OCI-LY3 (cell line): ENCODE data around the gene ENGASE.
A peak's percentile ranks its signal among the peaks of the same experiment; 100 is the strongest.

ENCODE experiments used
- H2AFZ ChIP-seq: fragments of 200-600, 300-600 bp; shearing (Covaris generic); 2 replicates; pipeline ENCODE4 v1.6.0; 2014; ENCODE audit warnings: antibody characterized with exemption, low read depth, low read length
- H3K27ac ChIP-seq: fragments of 200-600, 300-600 bp; sonication (generic); 2 replicates; pipeline ENCODE4 v1.5.1; 2014; ENCODE audit warnings: mild to moderate bottlenecking, low read length, moderate library complexity, mixed read lengths
- H3K27me3 ChIP-seq: fragments of 200-600, 300-600 bp; sonication (generic); 2 replicates; pipeline ENCODE4 v1.6.1; 2014; ENCODE audit warnings: low read depth, low read length, mixed read lengths
- H3K36me3 ChIP-seq: fragments of 200-600, 300-600 bp; sonication (generic); replicated peaks from 2 replicates; pipeline ENCODE3; 2014; ENCODE audit warnings: low read depth, low read length, mixed read lengths
- H3K4me1 ChIP-seq: fragments of 300-600, 200-600 bp; sonication (generic); 2 replicates; pipeline ENCODE4 v1.6.1; 2014; ENCODE audit warnings: low read length, mixed read lengths
- H3K4me2 ChIP-seq: fragments of 200-600, 300-600 bp; sonication (generic); 2 replicates; pipeline ENCODE4 v1.6.1; 2014; ENCODE audit warnings: low read length, mixed read lengths
- H3K4me3 ChIP-seq: fragments of 300-600, 200-600 bp; sonication (generic); 2 replicates; pipeline ENCODE4 v1.5.1; 2014; ENCODE audit warnings: antibody characterized with exemption, mild to moderate bottlenecking, low read length, moderate library complexity
- H3K79me2 ChIP-seq: fragments of 300-600, 200-600 bp; shearing (Covaris generic); 2 replicates; pipeline ENCODE4 v1.6.1; 2014; ENCODE audit warnings: mild to moderate bottlenecking, low read length, mixed read lengths
- H3K9ac ChIP-seq: fragments of 300-600, 200-600 bp; shearing (Covaris generic); 2 replicates; pipeline ENCODE4 v1.6.0; 2014; ENCODE audit warnings: mild to moderate bottlenecking, low read length, moderate library complexity
- H3K9me3 ChIP-seq: fragments of 200-600, 300-600 bp; shearing (Covaris generic); 2 replicates; pipeline ENCODE4 v1.6.1; 2014; ENCODE audit warnings: low read length, mixed read lengths; ENCODE audit not compliant: insufficient read depth
- H4K20me1 ChIP-seq: fragments of 200-600, 300-600 bp; sonication (generic); 2 replicates; pipeline ENCODE4 v1.6.1; 2016; ENCODE audit warnings: low read length, mixed read lengths; ENCODE audit not compliant: insufficient read depth
- CTCF ChIP-seq: fragments of 200-600, 300-600 bp; sonication (generic); IDR thresholded peaks from 2 replicates; pipeline ENCODE4 v1.5.1; 2014; ENCODE audit warnings: antibody characterized with exemption, low read length, low read depth
- EZH2phosphoT487 ChIP-seq: fragments of 200-600 bp; shearing (Covaris generic); IDR thresholded peaks from 2 replicates; pipeline ENCODE4 v1.6.1; 2018; ENCODE audit warnings: antibody characterized with exemption, mixed run types, low read depth

Gene ENGASE

DNA sequence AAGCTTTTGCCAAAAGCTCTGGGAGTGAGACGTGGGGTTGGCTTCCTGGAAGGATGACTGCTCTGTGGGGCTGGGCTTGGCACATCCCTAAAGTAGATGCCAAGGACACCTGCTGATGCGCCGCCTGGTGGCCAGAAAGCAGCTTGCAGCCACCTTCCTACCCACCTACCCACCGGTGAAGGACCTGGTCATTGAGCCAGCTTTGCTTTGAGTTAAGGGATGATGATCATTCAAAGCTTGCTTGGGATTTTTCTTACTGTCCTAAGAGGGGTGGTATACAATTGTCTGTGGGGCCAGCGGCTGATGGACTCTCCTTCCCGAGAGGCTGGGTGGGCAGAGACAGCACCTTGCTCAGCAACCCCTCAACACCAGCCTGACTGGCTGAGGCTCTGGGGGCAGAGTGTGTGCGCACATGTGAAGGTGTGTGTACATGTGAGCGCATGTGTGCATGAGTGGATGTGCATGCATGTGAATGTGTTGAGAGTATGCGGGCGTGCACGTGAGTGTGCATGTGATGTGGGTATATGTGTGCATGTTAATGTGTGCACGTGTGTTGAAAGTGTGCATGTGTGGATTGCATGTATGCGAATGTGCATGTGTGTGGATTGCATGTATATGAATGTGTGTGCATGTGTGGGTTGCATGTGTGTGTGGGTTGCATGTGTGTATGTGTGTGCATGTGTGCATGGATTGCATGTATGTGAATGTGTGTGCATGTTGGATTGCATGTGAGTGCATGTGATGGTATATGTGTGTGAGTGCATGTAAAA lies 32.0 kb upstream of the ENGASE start:
- Histone ChIP-seq H3K9ac (no peak overlapping the region), H3K36me3 (no peaks in the 10 kb centered on the region), H4K20me1 (no peaks in the 10 kb centered on the region), H3K9me3 (no peaks in the 10 kb centered on the region), H2AFZ (no peak overlapping the region), H3K4me2 (no peak overlapping the region), H3K27me3 (no peaks in the 10 kb centered on the region), H3K4me1 (no peaks in the 10 kb centered on the region), H3K4me3 (no peak overlapping the region), H3K79me2 (no peaks in the 10 kb centered on the region), H3K27ac (no peak overlapping the region)
- TF ChIP-seq CTCF (peak; percentile 70), EZH2phosphoT487 (no peak)

DNA sequence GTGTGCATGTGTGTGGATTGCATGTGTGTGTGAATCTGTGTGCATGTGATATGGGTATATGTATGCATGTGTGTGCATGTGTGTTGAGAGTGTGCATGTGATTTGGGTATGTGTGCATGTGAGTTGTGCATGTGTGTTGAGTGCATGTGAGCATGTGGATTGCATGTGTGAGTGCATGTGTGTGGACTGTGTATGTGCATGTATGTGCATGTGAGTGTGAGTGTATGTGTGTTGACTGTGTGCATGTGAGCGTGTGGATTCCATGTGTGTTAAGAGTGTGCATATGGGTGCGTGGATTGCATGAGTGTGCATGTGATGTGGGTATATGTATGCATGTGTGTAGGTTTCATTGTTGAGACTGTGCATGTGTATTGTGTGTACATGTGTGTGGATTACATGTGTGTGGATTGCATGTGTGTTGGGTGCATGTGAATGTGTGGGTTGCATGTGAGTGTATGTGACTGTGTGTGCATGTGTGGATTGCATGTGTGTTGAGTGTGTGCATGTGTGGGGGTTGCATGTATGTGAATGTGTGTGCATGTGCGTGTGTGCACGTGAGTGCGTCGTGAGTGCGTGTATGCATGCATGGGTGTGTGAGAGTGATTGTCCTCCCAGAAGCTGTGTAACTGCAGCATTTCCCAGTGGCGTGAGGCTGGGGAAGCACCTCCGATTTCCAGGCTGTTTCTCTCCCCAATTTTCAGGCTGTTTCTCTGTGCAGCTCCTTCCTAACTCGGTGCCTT lies 31.3 kb upstream of the ENGASE start:
- H3K4me3 ChIP-seq: no peak overlapping the region
- H3K9me3 ChIP-seq: no peaks in the 10 kb centered on the region
- no peaks in the 10 kb centered on the region for H3K27me3 ChIP-seq
- H3K79me2 ChIP-seq: no peaks in the 10 kb centered on the region
- TF ChIP-seq CTCF (no peak), EZH2phosphoT487 (no peak)
- no peak overlapping the region for H2AFZ ChIP-seq
- no peak overlapping the region for H3K9ac ChIP-seq
- H4K20me1 ChIP-seq: no peaks in the 10 kb centered on the region
- no peaks in the 10 kb centered on the region for H3K36me3 ChIP-seq
- no peak overlapping the region for H3K27ac ChIP-seq
- no peaks in the 10 kb centered on the region for H3K4me1 ChIP-seq
- no peak overlapping the region for H3K4me2 ChIP-seq

GRCh38 chr17:79043931-79044320 lies 30.7 kb upstream of the ENGASE start:
- H3K79me2 ChIP-seq: no peaks in the 10 kb centered on the region
- no peak overlapping the region for H3K9ac ChIP-seq
- H4K20me1 ChIP-seq: no peaks in the 10 kb centered on the region
- H3K4me2 ChIP-seq: no peak overlapping the region
- H3K27ac ChIP-seq: no peak overlapping the region
- H3K4me3 ChIP-seq: no peak overlapping the region
- H3K4me1 ChIP-seq: no peaks in the 10 kb centered on the region
- no peak for TF ChIP-seq EZH2phosphoT487
- no peak for TF ChIP-seq CTCF
- no peak overlapping the region for H2AFZ ChIP-seq
- H3K36me3 ChIP-seq: no peaks in the 10 kb centered on the region
- H3K27me3 ChIP-seq: no peaks in the 10 kb centered on the region
- H3K9me3 ChIP-seq: no peaks in the 10 kb centered on the region

- no peak for TF ChIP-seq EZH2phosphoT487
- TF ChIP-seq CTCF: no peak
- H3K4me3 ChIP-seq: no peak overlapping the region
- H3K27me3 ChIP-seq: no peaks in the 10 kb centered on the region
- no peaks in the 10 kb centered on the region for H3K79me2 ChIP-seq
- H4K20me1 ChIP-seq: no peaks in the 10 kb centered on the region
- no peak overlapping the region for H3K27ac ChIP-seq
- no peak overlapping the region for H3K4me2 ChIP-seq
- no peaks in the 10 kb centered on the region for H3K36me3 ChIP-seq
- H2AFZ ChIP-seq: no peak overlapping the region
- no peak overlapping the region for H3K9ac ChIP-seq
- H3K4me1 ChIP-seq: no peaks in the 10 kb centered on the region
- H3K9me3 ChIP-seq: no peaks in the 10 kb centered on the region
These were observed 30.2 kb upstream of the ENGASE start for GRCh38 chr17:79044462-79044861.
